GM12892 (cell line): Measurements from ENCODE around the gene PSAP.
A peak's percentile ranks its signal among the peaks of the same experiment; 100 is the strongest.

Experiments
- DNase-seq: peaks from one replicate; pipeline ENCODE4 v3.0.0; 2011; ENCODE audit not compliant: insufficient read length
- FAIRE-seq: peaks from 2 replicates; lab custom pipeline; 2011; peaks lifted over from hg19 to GRCh38; lab: Jason Lieb, UNC
- POLR2A ChIP-seq: IDR thresholded peaks from 2 replicates; pipeline ENCODE4 v1.6.1; 2011; ENCODE audit warnings: low read depth, low read length, control low read depth
- POLR2AphosphoS5 ChIP-seq: IDR thresholded peaks from 2 replicates; pipeline ENCODE4 v1.6.1; 2011; ENCODE audit warnings: low read depth, low read length, control low read depth
- TAF1 ChIP-seq: IDR thresholded peaks from 2 replicates; pipeline ENCODE4 v1.6.1; 2011; ENCODE audit warnings: low read depth, mild to moderate bottlenecking, control low read depth, low read length, borderline replicate concordance

The PSAP gene

GRCh38 chr10:71809628-71810027, 41.4 kb downstream of the PSAP start:
- no peak for FAIRE-seq
- DNase-seq: no peak
- TF ChIP-seq POLR2AphosphoS5 (no peak), TAF1 (no peak), POLR2A (no peak)

- DNase-seq (no peak), FAIRE-seq (no peak)
- TF ChIP-seq POLR2AphosphoS5 (no peak), POLR2A (no peak), TAF1 (no peak)
These were observed 43.2 kb downstream of the PSAP start for GRCh38 chr10:71807557-71808510.

GRCh38 chr10:71806704-71807556, 44.1 kb downstream of the PSAP start:
- TF ChIP-seq POLR2AphosphoS5: no peak
- no peak for TF ChIP-seq POLR2A
- TF ChIP-seq TAF1: no peak
- FAIRE-seq: no peak
- no peak for DNase-seq

GRCh38 chr10:71805776-71806703, 45.0 kb downstream of the PSAP start:
- FAIRE-seq: no peak
- DNase-seq: no peak
- TF ChIP-seq TAF1 (no peak), POLR2AphosphoS5 (no peak), POLR2A (no peak)

- DNase-seq (no peak), FAIRE-seq (no peak)
- TF ChIP-seq TAF1 (no peak), POLR2A (no peak), POLR2AphosphoS5 (no peak)
These were observed 47.0 kb downstream of the PSAP start for GRCh38 chr10:71804077-71804476.

GRCh38 chr10:71802715-71803488, 48.1 kb downstream of the PSAP start:
- FAIRE-seq: no peak
- no peak for DNase-seq
- no peak for TF ChIP-seq POLR2A

- FAIRE-seq (no peak), DNase-seq (no peak)
- TF ChIP-seq TAF1 (no peak), POLR2AphosphoS5 (no peak), POLR2A (no peak)
These were observed 48.8 kb downstream of the PSAP start for GRCh38 chr10:71802235-71802634.

- FAIRE-seq: peak; percentile 78
- no peak for TF ChIP-seq POLR2A
- TF ChIP-seq TAF1: no peak
- TF ChIP-seq POLR2AphosphoS5: no peak
- DNase-seq: no peak
These were observed 49.7 kb downstream of the PSAP start for GRCh38 chr10:71801361-71801760.

- DNase-seq: no peak
- FAIRE-seq: peak; percentile 66
- TF ChIP-seq POLR2A: no peak
- no peak for TF ChIP-seq TAF1
- TF ChIP-seq POLR2AphosphoS5: no peak
These were observed 51.2 kb downstream of the PSAP start for GRCh38 chr10:71799608-71800453.

- DNase-seq: no peak
- no peak for FAIRE-seq
- TF ChIP-seq POLR2A (no peak), TAF1 (no peak), POLR2AphosphoS5 (no peak)
These were observed 51.9 kb downstream of the PSAP start for GRCh38 chr10:71799112-71799511.
